Adrenal gland (tissue), 5 donors: ENCODE data around the gene NBPF3.

Source experiments
- CTCF ChIP-seq, 6 experiments: fragments of 450-650 bp in 4 of 6; fragments of 200-600 bp in 2 of 6; sonication (generic) in 1 of 6; IDR thresholded peaks; 1 replicate in 5 of 6; 2 replicates in 1 of 6; pipeline versions ENCODE4 v1.5.1 to v1.8.0; 2016 to 2021; ENCODE audit warnings: antibody characterized with exemption in 6 of 6, mild to moderate bottlenecking in 2 of 6, moderate library complexity in 1 of 6
- POLR2A ChIP-seq, 2 donors: fragments of 450-650 bp; IDR thresholded peaks; one replicate each; pipeline ENCODE4 v1.6.1; 2017; ENCODE audit warnings: antibody characterized with exemption in 2 of 2, mild to moderate bottlenecking in 2 of 2, moderate library complexity in 1 of 2
- donor health status: DM: no; HTN: no; CAD: no.

GRCh38 chr1:21414015-21414414 is 25.9 kb upstream of the NBPF3 start:
- TF ChIP-seq CTCF (IDR thresholded peaks at IDR 0.05), result no peak
- TF ChIP-seq POLR2A (IDR thresholded peaks at IDR 0.05), result no peak
